Measurements from ENCODE around the gene STARD3. TPM values are rescaled to one million over a fixed set of nuclear protein-coding genes. Genes with fewer than 3 reads are reported as not detected.

STARD3 gene
- total and polyA plus RNA-seq, 9 of the 15 experiments (the other 6 are each of a cell fraction or from before 2014, with no cell fraction given), result 0.63 to 87.0 (median 46.0) TPM

- TF ChIP-seq NKRF (IDR thresholded peaks at IDR 0.05; ENCODE audit: borderline replicate concordance), result 0 out of 2 replicates have a peak, but pooled peaks have one; percentile 37
Measured at GRCh38 chr17:39591958-39592954, 44.7 kb upstream of the STARD3 start (continued).

GRCh38 chr17:39593371-39593770, 43.6 kb upstream of the STARD3 start:
- Histone ChIP-seq H3K4me1 (replicated peaks in 1 of 2; ENCODE audit: control insufficient read depth in 2 of 2, insufficient read depth in 2 of 2, low read length in 2 of 2) (peaks cover 0 to 11% of the 10 kb centered on the region in 2 experiments; a peak in 1 of 5 replicates), H3K36me3 (ENCODE audit: control insufficient read depth, insufficient read depth, low read length) (no peaks in the 10 kb centered on the region), H2AFZ (ENCODE audit: low read depth, low read length) (no peak overlapping the region), H3K4me3 (no peak overlapping the region), H3K9me3 (replicated peaks; ENCODE audit: control insufficient read depth, insufficient read depth, low read depth, low read length) (no peaks in the 10 kb centered on the region), H3K27ac (ENCODE audit: extremely low read depth, low read depth, low read length) (no peak overlapping the region), H3K79me2 (ENCODE audit: control insufficient read depth, insufficient read depth, low read length) (no peaks in the 10 kb centered on the region), H3K9ac (ENCODE audit: insufficient read depth in 1 of 2, low read depth in 2 of 2, low read length in 2 of 2) (no peak overlapping the region), H3K27me3 (ENCODE audit: control insufficient read depth in 2 of 2, insufficient read depth in 2 of 2, low read length in 2 of 2) (peaks cover 7 to 31% of the 10 kb centered on the region in 2 experiments; a peak in 4 of 5 replicates), H4K20me1 (replicated peaks; ENCODE audit: control insufficient read depth, insufficient read depth, low read length) (peaks cover 6% of the 10 kb centered on the region; the same call in 1 of the 2 replicates), H3K4me2 (ENCODE audit: insufficient read depth, low read length) (no peak overlapping the region), H3K9me1 (ENCODE audit: control insufficient read depth, insufficient read depth, low read length) (no peaks in the 10 kb centered on the region)
- intact Hi-C loops (cut with micrococcal nuclease) (no loop called here), in situ Hi-C loops (cut with MboI) (no loop called here)
- ChIA-PET CTCF (ENCODE audit: low intra/inter-chr PET ratio) (no interaction called here), POLR2A (interaction anchor here (0.7 kb wide), 1 partner anchor 677 kb away, joined by 4 read pairs; no protein-coding TSS in a partner anchor)
- no peak for ATAC-seq
- WGBS (ENCODE audit: insufficient coverage, low coverage, missing lambda C conversion rate), result 4% methylated on average over 2 of the region's 2 CpGs
- FAIRE-seq, result no peak
- no peak for DNase-seq (ENCODE audit: extremely low read depth in 1 of 4, low spot score in 3 of 4)
- BruUV-seq (replicated peaks), result no TSS peak
- no peak for TF ChIP-seq ZFP1 (CRISPR knock-in tag; IDR thresholded peaks at IDR 0.05)
- TF ChIP-seq CREB5 (CRISPR knock-in tag; IDR thresholded peaks at IDR 0.05), result no peak
- TF ChIP-seq ZNF280A (IDR thresholded peaks at IDR 0.05; ENCODE audit: low read depth, partially characterized antibody), result no peak
- TF ChIP-seq MITF (IDR thresholded peaks at IDR 0.05), result no peak
- no peak for TF ChIP-seq SRF (CRISPR knock-in tag; IDR thresholded peaks at IDR 0.05)
- TF ChIP-seq HDAC6 (IDR thresholded peaks at IDR 0.05; ENCODE audit: low read depth, low read length), result no peak
- TF ChIP-seq EHMT2 (IDR thresholded peaks at IDR 0.05), result no peak
- no peak for TF ChIP-seq SP2 (IDR thresholded peaks at IDR 0.05; ENCODE audit: extremely low read depth, low read depth, low read length, poor library complexity, severe bottlenecking)
- no peak for TF ChIP-seq ZNF696 (CRISPR knock-in tag; conservative IDR thresholded peaks at IDR 0.05)
- TF ChIP-seq SPI1 (IDR thresholded peaks at IDR 0.05; ENCODE audit: borderline replicate concordance, low read depth, low read length), result no peak
- TF ChIP-seq RBM17 (IDR thresholded peaks at IDR 0.05; ENCODE audit: borderline replicate concordance, low read depth, low read length), result no peak
